ENCODE measurements around the gene SMIM23. TPM values are rescaled to one million over a fixed set of nuclear protein-coding genes. Genes with fewer than 3 reads are reported as not detected.

SMIM23 gene
- total RNA-seq, 2 donors from 2014 or later = not detected

- Mint-ChIP-seq H3K4me1 (ENCODE audit: low read depth) (no peaks in the 10 kb centered on the region), H3K9me3 (peaks cover 2 to 4% of the 10 kb centered on the region in 2 donors), H3K27me3 (ENCODE audit: low read depth) (no peaks in the 10 kb centered on the region), H3K27ac (no peak overlapping the region), H3K4me3 (no peak overlapping the region), H3K36me3 (ENCODE audit: insufficient read depth in 2 of 2) (peaks cover 0 to 1% of the 10 kb centered on the region in 2 donors)
- ATAC-seq (replicated peaks in 1 of 2) (no peak), DNase-seq (no peak)
Observed at GRCh38 chr5:171835066-171835465, 49.4 kb downstream of the SMIM23 start.

- Mint-ChIP-seq H3K36me3 (ENCODE audit: insufficient read depth in 2 of 2) (no peaks in the 10 kb centered on the region), H3K4me1 (ENCODE audit: low read depth) (no peaks in the 10 kb centered on the region), H3K27ac (no peak overlapping the region), H3K4me3 (no peak overlapping the region), H3K9me3 (no peaks in the 10 kb centered on the region), H3K27me3 (ENCODE audit: low read depth) (no peaks in the 10 kb centered on the region)
- DNase-seq = no peak
- ATAC-seq (replicated peaks in 1 of 2) = no peak
Observed at GRCh38 chr5:171837522-171837921, 51.9 kb downstream of the SMIM23 start.

DNA sequence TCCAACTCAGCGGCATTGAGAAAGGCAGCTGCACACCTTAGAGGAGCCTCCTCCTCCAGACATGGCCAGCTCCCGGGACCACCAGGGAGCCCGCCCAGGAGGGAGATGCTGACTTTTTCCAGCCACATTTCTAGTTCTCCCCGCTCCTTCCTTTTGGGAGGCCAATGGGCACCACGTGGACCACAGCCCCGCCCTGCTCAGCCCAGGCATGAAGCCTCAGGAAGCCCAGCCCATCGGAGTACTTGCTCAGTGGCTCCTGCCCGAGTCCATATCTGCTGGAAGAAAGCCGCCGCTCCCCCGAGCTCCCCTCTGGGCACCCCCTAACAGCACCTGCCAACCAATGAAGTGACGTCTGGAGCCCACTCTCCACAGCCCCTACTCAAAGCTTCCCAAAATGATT lies 52.4 kb downstream of the SMIM23 start:
- DNase-seq (no peak), ATAC-seq (replicated peaks in 1 of 2) (no peak)
- H3K36me3 Mint-ChIP-seq (ENCODE audit: insufficient read depth in 2 of 2) = no peaks in the 10 kb centered on the region
- H3K4me1 Mint-ChIP-seq (ENCODE audit: low read depth) = no peaks in the 10 kb centered on the region
- H3K27ac Mint-ChIP-seq = no peak overlapping the region
- no peak overlapping the region for H3K4me3 Mint-ChIP-seq
- H3K27me3 Mint-ChIP-seq (ENCODE audit: low read depth) = no peaks in the 10 kb centered on the region
- no peaks in the 10 kb centered on the region for H3K9me3 Mint-ChIP-seq

DNA sequence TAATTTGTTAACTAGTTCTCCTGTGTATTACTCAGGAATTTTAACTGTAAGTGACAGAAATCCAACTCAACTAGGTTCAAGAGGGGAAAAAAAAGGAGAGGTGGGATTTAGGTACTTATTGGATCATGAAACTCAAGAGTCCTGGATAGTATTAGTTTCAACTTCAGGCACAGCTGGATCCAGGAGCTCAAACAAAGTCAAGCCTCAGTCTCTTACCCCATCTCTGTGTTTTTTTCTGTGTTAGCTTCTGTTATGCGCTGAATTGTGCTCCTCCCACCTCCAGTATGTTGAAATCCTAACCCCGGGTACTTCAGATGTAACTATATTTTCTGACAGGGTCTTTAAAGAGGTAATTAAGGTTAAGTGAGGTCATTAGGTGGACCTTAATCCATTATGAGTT lies 53.5 kb downstream of the SMIM23 start:
- no peaks in the 10 kb centered on the region for H3K36me3 Mint-ChIP-seq (ENCODE audit: insufficient read depth in 2 of 2)
- ATAC-seq (replicated peaks in 1 of 2) (no peak), DNase-seq (no peak)
- no peaks in the 10 kb centered on the region for H3K27me3 Mint-ChIP-seq (ENCODE audit: low read depth)
- no peaks in the 10 kb centered on the region for H3K9me3 Mint-ChIP-seq
- no peak overlapping the region for H3K4me3 Mint-ChIP-seq
- no peaks in the 10 kb centered on the region for H3K4me1 Mint-ChIP-seq (ENCODE audit: low read depth)
- H3K27ac Mint-ChIP-seq = no peak overlapping the region

DNA sequence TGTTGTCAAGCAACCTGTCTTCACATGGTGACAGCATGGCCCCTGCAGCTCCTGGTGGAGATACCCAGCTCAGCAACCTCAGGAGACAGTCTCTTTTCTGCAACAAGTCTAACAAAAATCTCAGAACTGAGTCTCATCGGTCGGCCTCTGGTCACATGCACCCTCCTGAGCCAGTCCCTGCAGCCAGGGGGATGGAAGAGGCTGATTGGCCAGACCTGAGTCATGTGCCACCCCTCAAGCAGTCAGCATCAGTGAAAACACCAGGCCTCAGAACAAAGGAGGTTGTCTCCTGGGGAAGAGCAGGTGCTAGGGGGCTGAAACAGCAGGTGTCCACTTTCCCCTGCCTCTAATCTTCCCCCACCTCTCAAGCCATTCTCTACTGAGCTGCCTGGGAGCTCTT lies 54.4 kb downstream of the SMIM23 start:
- H3K4me1 Mint-ChIP-seq (ENCODE audit: low read depth) = no peaks in the 10 kb centered on the region
- DNase-seq (no peak), ATAC-seq (replicated peaks in 1 of 2) (no peak)
- no peaks in the 10 kb centered on the region for H3K27me3 Mint-ChIP-seq (ENCODE audit: low read depth)
- H3K4me3 Mint-ChIP-seq = no peak overlapping the region
- H3K27ac Mint-ChIP-seq = no peak overlapping the region
- H3K9me3 Mint-ChIP-seq = no peaks in the 10 kb centered on the region
- no peaks in the 10 kb centered on the region for H3K36me3 Mint-ChIP-seq (ENCODE audit: insufficient read depth in 2 of 2)

Other genes starting within 250 kb of the SMIM23 start
- 10 to 100 TPM; 43.2 to 55.2 TPM for gene FBXW11, start 220.8 kb downstream of the SMIM23 start, total RNA-seq

All from activated T-cell treated with anti-CD3 and anti-CD28 coated beads, Interleukin-2, amount 50 U/mL, for 72 hours (primary cell).